Epidermal melanocyte (primary cell): ENCODE results near the gene CCDC88A.
"Not testable (repeated sequence)": the region's sequence is repeated elsewhere in the genome, so short reads cannot be mapped to it uniquely, and the experiment has no call there.

ENCODE experiments used
- DNase-seq: peaks from one replicate; pipeline ENCODE4 v3.0.0; 2011; ENCODE audit warnings: low spot score; ENCODE audit not compliant: insufficient read length

CCDC88A gene

GRCh38 chr2:55391615-55392242, 27.9 kb downstream of the CCDC88A start:
- no peak for DNase-seq

GRCh38 chr2:55391155-55391554, 28.5 kb downstream of the CCDC88A start:
- DNase-seq: no peak

- not testable (repeated sequence) for DNase-seq
Measured at GRCh38 chr2:55385516-55385915, 34.1 kb downstream of the CCDC88A start.

- DNase-seq: no peak
Measured at GRCh38 chr2:55384786-55385185, 34.9 kb downstream of the CCDC88A start.

- DNase-seq: no peak
Measured at GRCh38 chr2:55371376-55371775, 48.3 kb downstream of the CCDC88A start.

GRCh38 chr2:55370208-55370607, 49.4 kb downstream of the CCDC88A start:
- DNase-seq: no peak

GRCh38 chr2:55365303-55365702, 54.4 kb downstream of the CCDC88A start:
- DNase-seq: no peak

- DNase-seq: peak; percentile 85
Measured at GRCh38 chr2:55364189-55365055, 55.2 kb downstream of the CCDC88A start.

GRCh38 chr2:55363636-55364035, 56.0 kb downstream of the CCDC88A start:
- no peak for DNase-seq

- DNase-seq: no peak
Measured at GRCh38 chr2:55361465-55362189, 58.0 kb downstream of the CCDC88A start.

GRCh38 chr2:55358451-55358850, 61.2 kb downstream of the CCDC88A start:
- DNase-seq: no peak

- no peak for DNase-seq
Measured at GRCh38 chr2:55357927-55358326, 61.7 kb downstream of the CCDC88A start.

- no peak for DNase-seq
Measured at GRCh38 chr2:55357164-55357563, 62.5 kb downstream of the CCDC88A start.

- DNase-seq: not testable (repeated sequence)
Measured at GRCh38 chr2:55356136-55356535, 63.5 kb downstream of the CCDC88A start.

- no peak for DNase-seq
Measured at GRCh38 chr2:55355451-55355850, 64.2 kb downstream of the CCDC88A start.

- no peak for DNase-seq
Measured at GRCh38 chr2:55351672-55352071, 68.0 kb downstream of the CCDC88A start.

- no peak for DNase-seq
Measured at GRCh38 chr2:55345064-55345463, 74.6 kb downstream of the CCDC88A start.

GRCh38 chr2:55338268-55338667, 81.4 kb downstream of the CCDC88A start:
- no peak for DNase-seq

GRCh38 chr2:55334728-55335127, 84.9 kb downstream of the CCDC88A start:
- DNase-seq: no peak

- no peak for DNase-seq
Measured at GRCh38 chr2:55330541-55331297, 88.9 kb downstream of the CCDC88A start.

GRCh38 chr2:55327470-55328230, 92.0 kb downstream of the CCDC88A start:
- no peak for DNase-seq
